NCI-H69 (cell line): ENCODE measurements around the gene SPTBN1.

Experiments
- DNase-seq: peaks from one replicate; lab custom pipeline; 2025; lab: John Stamatoyannopoulos, UW

The SPTBN1 gene

DNA sequence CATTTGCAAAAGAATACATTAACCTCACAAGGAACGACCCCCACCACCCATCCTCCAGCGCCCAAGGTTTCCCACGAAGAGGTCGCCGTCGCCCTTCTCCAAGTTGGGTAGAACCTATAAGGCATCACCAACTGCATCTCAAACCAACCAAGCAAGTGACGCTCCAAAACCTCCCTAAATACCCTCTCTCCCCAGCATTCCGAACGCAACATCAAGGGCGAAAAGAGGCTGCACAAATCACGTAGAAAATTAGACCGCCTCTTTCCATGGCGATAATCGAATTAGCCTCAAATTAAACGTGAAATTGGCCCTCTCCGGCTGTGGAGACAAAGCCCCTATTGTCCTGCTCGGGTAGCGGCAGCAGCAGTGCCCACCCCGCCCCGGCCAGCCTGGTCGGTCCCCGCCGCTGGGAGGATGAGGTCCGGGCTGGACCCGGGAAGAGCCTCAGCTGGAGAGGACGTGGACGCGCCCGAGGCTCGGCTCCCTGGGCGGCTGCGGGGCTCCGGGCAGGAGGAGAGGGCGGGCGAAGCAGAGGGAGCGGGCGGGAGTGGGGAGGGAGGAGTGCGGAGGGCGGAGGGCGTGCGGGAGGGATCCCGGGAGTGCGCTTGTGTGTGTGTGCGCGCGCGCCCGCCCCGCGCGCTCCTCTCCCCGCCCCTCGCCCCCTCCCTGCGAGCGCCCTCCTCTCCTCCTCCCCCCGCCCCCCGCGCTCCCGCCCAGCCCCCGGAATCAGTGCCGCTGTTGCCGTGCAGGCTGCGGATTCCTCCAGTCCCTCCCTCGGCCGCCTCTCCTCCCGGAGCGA lies at the start of gene SPTBN1:
Gene SPTBN1 (plus strand): TSS at position 765 of the 799 bp plus-strand sequence. CDS start 70,092 bp downstream, outside the sequence.
- DNase-seq: peak; percentile 87

GRCh38 chr2:54407693-54408092 lies 48.4 kb upstream of the SPTBN1 start:
- DNase-seq: no peak

GRCh38 chr2:54408288-54408687 lies 47.8 kb upstream of the SPTBN1 start:
- DNase-seq: no peak

- DNase-seq: peak; percentile 51
Observed at GRCh38 chr2:54409752-54410151, 46.4 kb upstream of the SPTBN1 start.

GRCh38 chr2:54411801-54412354 lies 44.2 kb upstream of the SPTBN1 start:
- DNase-seq: no peak

DNA sequence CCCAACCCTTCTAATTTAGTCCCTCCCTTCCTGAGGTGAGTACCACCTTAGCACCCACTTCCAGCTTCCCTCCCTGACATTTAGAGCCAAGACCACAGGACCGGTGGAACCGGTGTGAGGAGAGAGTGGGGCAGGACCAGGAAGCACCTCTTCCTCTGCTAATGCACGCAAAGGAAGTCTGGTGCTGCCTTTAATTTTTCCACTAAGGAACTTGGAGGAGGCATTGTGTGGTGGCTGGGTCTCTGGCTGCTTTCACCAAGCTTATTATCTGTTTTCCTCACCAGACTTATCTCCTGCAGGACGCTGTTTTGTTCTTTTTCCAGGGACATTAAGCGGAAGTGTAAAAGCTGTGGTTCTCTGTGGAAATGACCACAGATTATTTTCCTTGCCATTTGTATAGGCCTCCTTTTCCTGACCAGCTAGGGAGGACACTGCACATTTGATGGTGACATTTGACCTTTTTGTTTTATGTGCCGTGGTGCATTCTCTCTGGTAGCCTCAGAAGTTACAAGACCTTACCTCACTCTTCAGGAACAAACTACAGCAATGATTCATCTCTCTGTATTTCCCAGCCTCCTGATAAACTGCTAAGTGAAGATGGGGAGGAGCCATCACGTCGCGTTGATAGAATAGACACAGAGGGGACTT lies 39.8 kb upstream of the SPTBN1 start:
- DNase-seq: no peak

DNA sequence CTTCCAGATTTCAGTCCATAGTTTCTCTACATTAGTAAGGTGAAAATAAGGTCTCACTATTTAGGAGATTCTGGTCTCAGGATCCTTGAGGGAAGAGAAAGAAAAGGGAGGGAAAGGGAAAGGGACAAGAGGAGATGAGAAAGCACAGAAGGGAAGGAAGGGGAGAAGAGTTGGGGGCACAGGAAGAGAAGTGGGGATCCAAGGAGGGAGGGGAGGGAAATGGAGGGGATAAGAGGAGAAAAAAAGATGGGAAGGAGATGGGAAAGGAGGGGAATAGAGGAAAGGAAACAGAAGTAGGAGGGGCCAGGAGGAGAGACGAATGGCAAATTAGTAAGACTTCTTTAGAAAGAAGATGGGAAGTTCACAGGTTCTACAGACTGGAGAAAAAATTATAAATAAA lies 39.2 kb upstream of the SPTBN1 start:
- no peak for DNase-seq

DNA sequence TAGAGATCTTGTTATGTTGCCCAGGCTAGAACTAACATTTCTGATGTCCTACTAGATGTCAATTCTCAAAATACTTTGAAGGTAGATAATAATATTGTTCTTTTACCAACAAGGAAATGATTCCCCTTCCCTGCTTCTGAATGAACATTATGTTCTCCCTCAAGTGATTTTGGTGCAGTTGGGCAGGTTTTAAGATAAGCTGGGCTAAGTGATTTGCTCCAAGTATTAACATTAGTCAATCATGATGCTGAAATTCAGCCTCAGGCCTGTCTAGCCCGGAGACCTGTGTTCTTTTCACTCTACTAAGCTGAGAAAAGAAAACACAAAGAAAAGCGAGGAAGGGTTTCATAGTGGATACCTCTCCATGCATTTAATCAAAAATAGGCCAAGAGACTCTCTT lies 38.5 kb upstream of the SPTBN1 start:
- DNase-seq: no peak

DNA sequence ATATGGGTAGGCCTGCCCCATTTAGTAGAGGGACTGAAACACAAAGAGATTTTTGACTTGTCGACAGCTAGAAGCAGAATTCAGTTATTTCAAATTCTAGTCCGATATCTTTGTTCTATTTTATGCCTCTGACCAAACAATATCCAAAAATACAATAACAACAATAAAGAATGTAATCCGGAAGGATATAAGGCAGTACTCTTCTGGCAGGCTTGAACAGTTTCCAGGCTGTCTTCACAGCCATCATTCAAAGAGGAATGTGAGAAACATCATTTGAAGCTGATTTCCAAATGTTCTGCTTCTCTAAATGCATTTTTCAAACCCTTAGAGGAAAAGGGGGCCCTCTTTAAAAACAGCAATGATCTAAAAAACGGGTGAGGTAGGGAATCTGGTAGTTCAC lies 36.7 kb upstream of the SPTBN1 start:
- DNase-seq: no peak

- DNase-seq: no peak
Observed at GRCh38 chr2:54419855-54420523, 36.1 kb upstream of the SPTBN1 start.

DNA sequence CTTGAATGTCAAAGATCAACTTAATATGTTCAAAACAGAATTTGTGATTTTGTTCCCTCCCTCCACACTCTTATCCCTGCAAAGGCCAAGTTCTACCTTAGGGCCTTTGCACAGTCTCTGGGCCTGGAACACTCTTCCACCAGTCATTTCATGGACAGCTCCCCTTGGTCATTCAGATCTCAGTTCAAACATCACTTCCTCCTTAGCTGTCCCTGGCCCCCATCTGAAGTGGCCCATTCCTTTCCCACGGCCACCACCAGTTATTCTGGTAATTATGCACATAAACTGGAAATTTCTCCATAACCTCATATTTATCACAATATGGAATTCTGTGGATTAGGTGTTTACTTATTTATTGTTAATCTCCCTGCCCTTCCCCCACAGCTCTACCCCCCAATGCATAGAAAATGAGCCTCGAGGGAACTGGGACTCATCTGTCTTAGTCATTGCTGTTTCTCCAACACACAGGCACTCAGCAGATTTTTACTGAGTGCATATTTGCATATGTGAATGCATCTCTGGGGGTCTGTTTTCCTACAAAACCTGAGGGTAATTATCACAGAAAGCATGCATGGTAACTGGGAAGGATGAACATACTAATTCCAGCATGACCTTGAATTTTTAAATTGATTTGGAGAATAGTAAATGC lies 35.5 kb upstream of the SPTBN1 start:
- DNase-seq: peak; percentile 35

DNA sequence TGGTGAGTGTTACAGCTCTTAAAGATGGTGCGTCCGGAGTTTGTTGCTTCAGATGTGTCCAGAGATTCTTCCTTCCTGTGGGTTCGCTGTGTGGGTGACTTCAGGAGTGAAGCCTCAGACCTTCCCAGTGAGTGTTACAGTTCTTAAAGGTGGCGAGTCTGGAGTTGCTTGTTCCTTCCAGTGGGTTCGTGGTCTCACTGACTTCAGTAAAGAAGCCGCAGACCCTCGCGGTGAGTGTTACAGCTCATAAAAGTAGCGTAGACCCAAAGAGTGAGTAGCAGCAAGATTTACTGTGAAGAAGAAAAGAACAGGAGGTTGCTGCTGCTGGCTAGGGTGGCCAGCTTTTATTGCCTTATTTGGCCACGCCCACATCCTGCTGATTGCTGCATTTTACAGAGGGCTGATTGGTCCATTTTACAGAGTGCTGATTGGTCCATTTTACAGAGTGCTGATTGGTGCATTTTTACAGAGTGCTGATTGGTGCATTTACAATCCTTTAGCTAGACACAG lies 34.0 kb upstream of the SPTBN1 start:
- DNase-seq: no peak

DNA sequence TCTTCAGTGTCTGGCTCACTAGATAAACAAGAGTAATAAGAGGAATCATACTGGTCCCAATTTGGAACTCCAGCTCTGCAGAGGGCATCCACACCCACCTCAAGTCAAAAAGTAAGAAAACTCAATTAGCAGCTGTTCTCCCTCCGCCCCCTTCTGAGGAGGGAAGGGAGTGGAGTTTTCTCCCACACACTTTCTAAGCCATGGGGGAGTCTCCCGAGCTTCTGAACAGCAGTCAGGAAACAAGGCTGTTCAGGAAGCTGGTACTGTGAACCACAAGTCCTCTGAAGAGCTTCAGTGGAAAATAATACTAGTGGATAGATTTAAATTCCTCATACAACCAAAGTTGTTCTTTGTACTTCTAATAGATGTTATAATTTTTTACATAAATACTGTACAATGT lies 32.9 kb upstream of the SPTBN1 start:
- DNase-seq: no peak

- no peak for DNase-seq
Observed at GRCh38 chr2:54424555-54425163, 31.5 kb upstream of the SPTBN1 start.

GRCh38 chr2:54428108-54428831 lies 27.9 kb upstream of the SPTBN1 start:
- DNase-seq: no peak

DNA sequence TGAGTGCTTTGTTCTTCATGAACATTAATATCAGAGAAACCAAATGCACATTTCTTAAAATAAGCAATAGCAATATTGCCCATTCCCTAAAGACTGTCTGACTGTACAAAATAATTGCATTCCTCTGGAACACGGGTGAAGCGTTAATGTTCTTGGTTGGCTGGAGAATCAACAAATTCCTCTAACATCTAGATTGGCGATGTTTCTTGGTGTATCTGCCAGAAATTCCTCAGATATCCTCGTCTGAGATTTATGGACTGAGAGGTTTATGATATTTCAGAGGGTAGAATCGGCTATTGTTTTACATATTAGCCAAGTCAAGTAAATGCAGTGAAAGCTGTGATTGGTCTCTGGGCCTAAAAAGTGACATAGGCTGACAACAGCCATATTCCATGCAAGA lies 27.1 kb upstream of the SPTBN1 start:
- no peak for DNase-seq

DNA sequence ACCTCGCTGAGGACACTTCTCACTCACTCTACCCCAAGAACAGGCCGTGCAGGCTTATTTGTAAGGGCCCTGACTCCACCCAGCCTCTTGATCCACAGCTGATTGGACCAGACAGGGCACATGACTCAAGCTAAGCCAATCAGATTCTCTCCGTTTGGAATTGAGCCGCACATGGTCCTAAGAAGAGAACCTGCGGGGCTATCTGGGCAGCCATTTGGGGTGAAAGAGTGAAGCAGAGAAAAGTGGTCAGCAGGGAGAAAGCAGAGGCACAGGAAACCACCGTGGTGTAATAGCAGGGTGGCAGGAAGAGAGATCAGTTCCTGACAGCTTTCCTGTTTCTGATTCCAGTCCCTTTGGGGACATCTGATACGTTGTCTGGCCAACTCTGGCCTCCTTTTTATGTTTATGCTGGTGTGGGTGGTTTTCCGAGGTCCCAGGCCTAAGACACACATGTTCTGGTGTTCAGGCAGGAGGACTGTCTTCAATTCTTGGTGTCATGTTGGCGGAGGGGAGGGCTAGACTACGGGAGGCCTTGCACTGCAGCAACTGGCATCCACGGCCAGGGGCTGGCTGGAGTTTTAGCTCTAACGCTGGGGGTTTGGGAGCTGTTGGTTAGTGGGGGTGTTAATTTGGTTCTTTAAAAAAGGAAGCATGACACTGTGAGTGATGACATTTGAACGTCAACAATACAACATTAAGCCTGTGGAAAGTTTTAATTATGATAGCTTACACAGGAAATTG lies 26.1 kb upstream of the SPTBN1 start:
- DNase-seq: no peak

- DNase-seq: no peak
Observed at GRCh38 chr2:54430649-54431048, 25.5 kb upstream of the SPTBN1 start.

GRCh38 chr2:54432251-54433015 lies 23.7 kb upstream of the SPTBN1 start:
- DNase-seq: no peak
